ENCODE measurements around the gene QARS1. TPM values are rescaled to one million over a fixed set of nuclear protein-coding genes. Genes with fewer than 3 reads are reported as not detected.

Gene QARS1
- total and polyA plus RNA-seq, 10 of the 15 experiments (the other 5 are each of a cell fraction or from before 2014, with no cell fraction given), result 168 to 476 (median 318) TPM

GRCh38 chr3:49093853-49094767 is 10.4 kb downstream of the QARS1 start, which contains the start of gene QRICH1 (continued):
- TF ChIP-seq ZNF592 (IDR thresholded peaks at IDR 0.05) (no peak), NRF1 (conservative IDR thresholded peaks at IDR 0.05; ENCODE audit: low read depth, low read length) (peak; percentile 3; the same call in 1 of the 2 replicates), ZNF622 (IDR thresholded peaks at IDR 0.05) (no peak), ATF2 (IDR thresholded peaks at IDR 0.05; ENCODE audit: low read length) (no peak), ATF7 (IDR thresholded peaks at IDR 0.05; ENCODE audit: low read depth) (peak; percentile 13; the same call in 1 of the 2 replicates), STAT1 (conservative IDR thresholded peaks at IDR 0.05) (no peak; the same call in none of the 2 replicates), SP1 (IDR thresholded peaks at IDR 0.05; ENCODE audit: low read depth, low read length) (peak; percentile 80), IRF4 (IDR thresholded peaks at IDR 0.05; ENCODE audit: low read depth, low read length) (0 out of 2 replicates have a peak, but pooled peaks have one; percentile 5), GABPA (IDR thresholded peaks at IDR 0.05; ENCODE audit: low read depth) (no peak), ZNF207 (IDR thresholded peaks at IDR 0.05; ENCODE audit: borderline replicate concordance) (no peak), SKIL (IDR thresholded peaks at IDR 0.05; ENCODE audit: low read depth, poor library complexity, severe bottlenecking) (peak; percentile 75), IRF3 (IDR thresholded peaks at IDR 0.05) (peak; percentile 62), TCF12 (IDR thresholded peaks at IDR 0.05; ENCODE audit: low read depth, low read length) (peak; percentile 15; the same call in 1 of the 2 replicates), BCL11A (IDR thresholded peaks at IDR 0.05; ENCODE audit: low read depth, low read length) (no peak), TBL1XR1 (IDR thresholded peaks at IDR 0.05; ENCODE audit: low read depth, low read length) (no peak; the same call in 1 of the 2 replicates), SREBF2 (IDR thresholded peaks at IDR 0.05; ENCODE audit: low read length) (no peak), CEBPZ (IDR thresholded peaks at IDR 0.05; ENCODE audit: low read depth, low read length) (no peak; the same call in 1 of the 2 replicates)
